ENCODE measurements around the gene PNLIPRP2.

Gene PNLIPRP2

DNA sequence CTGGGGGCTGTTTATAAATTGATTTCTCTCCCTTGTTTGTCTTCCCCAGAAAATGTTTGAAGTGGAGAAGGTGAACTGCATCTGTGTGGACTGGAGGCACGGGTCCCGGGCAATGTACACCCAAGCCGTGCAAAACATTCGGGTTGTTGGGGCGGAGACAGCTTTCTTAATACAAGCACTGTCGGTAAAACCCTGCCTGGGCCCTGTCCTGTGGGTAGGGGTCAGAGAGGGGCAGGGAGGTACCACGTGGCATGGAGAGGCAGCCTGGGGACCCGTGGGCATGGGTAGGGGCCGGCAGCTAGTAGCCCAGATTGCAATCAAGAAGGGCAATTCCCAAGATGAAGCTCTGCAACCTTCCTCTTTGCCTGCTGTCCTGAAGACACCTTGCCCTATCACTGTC is 6.1 kb downstream of the PNLIPRP2 start:
- no peaks in the 10 kb centered on the region for H3K27me3 ChIP-seq (replicated peaks)
- no peak overlapping the region for H3K27ac ChIP-seq
- in situ Hi-C loops (cut with HindIII; ENCODE audit: low pct_ligation_motif_present, low sequenced_read_pairs): no loop called here
- no peak overlapping the region for H3K4me3 ChIP-seq (ENCODE audit: low read depth, low read length)
- no peak for DNase-seq
- no peaks in the 10 kb centered on the region for H3K36me3 ChIP-seq (replicated peaks)
- TF ChIP-seq, protein P1, sequence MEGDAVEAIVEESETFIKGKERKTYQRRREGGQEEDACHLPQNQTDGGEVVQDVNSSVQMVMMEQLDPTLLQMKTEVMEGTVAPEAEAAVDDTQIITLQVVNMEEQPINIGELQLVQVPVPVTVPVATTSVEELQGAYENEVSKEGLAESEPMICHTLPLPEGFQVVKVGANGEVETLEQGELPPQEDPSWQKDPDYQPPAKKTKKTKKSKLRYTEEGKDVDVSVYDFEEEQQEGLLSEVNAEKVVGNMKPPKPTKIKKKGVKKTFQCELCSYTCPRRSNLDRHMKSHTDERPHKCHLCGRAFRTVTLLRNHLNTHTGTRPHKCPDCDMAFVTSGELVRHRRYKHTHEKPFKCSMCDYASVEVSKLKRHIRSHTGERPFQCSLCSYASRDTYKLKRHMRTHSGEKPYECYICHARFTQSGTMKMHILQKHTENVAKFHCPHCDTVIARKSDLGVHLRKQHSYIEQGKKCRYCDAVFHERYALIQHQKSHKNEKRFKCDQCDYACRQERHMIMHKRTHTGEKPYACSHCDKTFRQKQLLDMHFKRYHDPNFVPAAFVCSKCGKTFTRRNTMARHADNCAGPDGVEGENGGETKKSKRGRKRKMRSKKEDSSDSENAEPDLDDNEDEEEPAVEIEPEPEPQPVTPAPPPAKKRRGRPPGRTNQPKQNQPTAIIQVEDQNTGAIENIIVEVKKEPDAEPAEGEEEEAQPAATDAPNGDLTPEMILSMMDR (IDR thresholded peaks at IDR 0.05; ENCODE audit: low read depth, low read length, missing control alignments): no peak

DNA sequence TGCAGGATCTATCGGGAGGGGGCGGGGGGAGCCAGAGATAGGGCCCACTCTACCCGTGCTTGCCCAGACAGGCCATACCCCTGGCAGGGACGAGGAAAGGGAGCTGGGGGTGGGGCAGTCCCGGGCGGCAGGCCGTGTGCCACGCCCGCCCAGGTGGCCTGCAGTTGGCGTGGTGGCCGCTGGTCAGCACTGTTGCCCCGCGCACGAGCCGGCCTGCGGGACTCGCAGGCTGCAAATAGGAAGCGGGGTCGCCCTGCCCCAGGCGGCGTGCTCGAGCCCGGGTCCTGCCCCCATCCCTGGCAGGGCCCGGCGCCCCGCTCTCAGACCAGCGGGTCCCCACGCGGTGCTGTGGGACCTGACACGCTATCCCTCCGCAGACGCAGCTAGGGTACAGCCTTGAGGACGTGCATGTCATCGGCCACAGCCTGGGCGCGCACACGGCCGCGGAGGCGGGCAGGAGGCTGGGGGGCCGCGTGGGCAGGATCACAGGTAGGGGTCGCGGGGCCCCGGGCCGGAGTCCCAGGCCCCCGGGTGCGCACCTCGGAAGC is 6.7 kb downstream of the PNLIPRP2 start:
- in situ Hi-C loops (cut with HindIII; ENCODE audit: low pct_ligation_motif_present, low sequenced_read_pairs): no loop called here
- DNase-seq: no peak
- Histone ChIP-seq H3K27me3 (replicated peaks) (no peaks in the 10 kb centered on the region), H3K36me3 (replicated peaks) (no peaks in the 10 kb centered on the region), H3K27ac (no peak overlapping the region), H3K4me3 (ENCODE audit: low read depth, low read length) (no peak overlapping the region)
- TF ChIP-seq, protein P1 (IDR thresholded peaks at IDR 0.05; ENCODE audit: low read depth, low read length, missing control alignments): peak; percentile 17

GRCh38 chr10:116629340-116629739 is 8.6 kb downstream of the PNLIPRP2 start:
- Histone ChIP-seq H3K27ac (no peak overlapping the region), H3K36me3 (replicated peaks) (no peaks in the 10 kb centered on the region), H3K27me3 (replicated peaks) (no peaks in the 10 kb centered on the region), H3K4me3 (ENCODE audit: low read depth, low read length) (no peak overlapping the region)
- in situ Hi-C loops (cut with HindIII; ENCODE audit: low pct_ligation_motif_present, low sequenced_read_pairs): no loop called here
- no peak for DNase-seq
- TF ChIP-seq, protein P1 (IDR thresholded peaks at IDR 0.05; ENCODE audit: low read depth, low read length, missing control alignments): no peak

DNA sequence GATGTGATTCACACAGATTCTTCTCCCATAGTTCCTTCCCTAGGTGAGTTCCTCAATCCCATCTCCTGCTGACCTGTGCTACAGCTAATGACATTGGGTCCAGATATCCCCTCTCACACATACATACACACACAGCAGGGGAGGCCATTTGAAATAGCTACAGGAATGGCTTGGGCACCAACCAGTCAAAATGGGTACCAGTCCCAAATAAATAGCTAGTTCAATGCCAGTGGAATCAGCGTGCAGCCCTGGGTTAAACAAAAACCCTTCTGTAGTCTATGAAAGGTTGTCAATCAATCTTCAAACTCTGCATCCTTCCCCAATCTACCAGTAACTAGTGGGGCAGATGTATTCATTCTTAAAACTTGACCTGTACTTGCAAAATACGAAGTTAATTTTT is 9.3 kb downstream of the PNLIPRP2 start:
- in situ Hi-C loops (cut with HindIII; ENCODE audit: low pct_ligation_motif_present, low sequenced_read_pairs): no loop called here
- TF ChIP-seq, protein P1 (IDR thresholded peaks at IDR 0.05; ENCODE audit: low read depth, low read length, missing control alignments): no peak
- Histone ChIP-seq H3K27me3 (replicated peaks) (no peaks in the 10 kb centered on the region), H3K4me3 (ENCODE audit: low read depth, low read length) (no peak overlapping the region), H3K27ac (no peak overlapping the region), H3K36me3 (replicated peaks) (no peaks in the 10 kb centered on the region)
- DNase-seq: no peak

DNA sequence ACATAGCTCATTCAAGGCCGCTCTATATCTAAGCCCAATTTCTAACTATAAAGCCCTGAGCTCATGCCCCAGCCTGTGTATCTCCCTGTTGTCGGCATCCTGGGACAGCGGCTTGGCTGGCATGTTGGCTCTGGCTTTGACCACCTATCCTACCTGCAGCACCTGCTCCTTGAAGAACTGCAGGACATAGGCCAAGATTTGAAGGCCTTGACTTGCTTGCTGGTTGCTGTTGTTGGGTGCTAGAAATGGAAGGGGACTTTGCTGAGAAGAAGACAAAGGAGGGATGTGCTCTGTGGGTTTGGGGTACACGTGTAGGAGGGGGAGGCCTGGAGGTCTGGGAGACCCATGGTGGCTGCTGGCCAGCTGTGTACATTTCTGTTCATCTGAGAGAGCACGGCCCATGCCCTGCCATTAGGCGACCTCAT is 11.1 kb downstream of the PNLIPRP2 start:
- DNase-seq: no peak
- H3K4me3 ChIP-seq (ENCODE audit: low read depth, low read length): no peak overlapping the region
- in situ Hi-C loops (cut with HindIII; ENCODE audit: low pct_ligation_motif_present, low sequenced_read_pairs): no loop called here
- TF ChIP-seq, protein P1 (IDR thresholded peaks at IDR 0.05; ENCODE audit: low read depth, low read length, missing control alignments): no peak
- H3K27ac ChIP-seq: no peak overlapping the region
- no peaks in the 10 kb centered on the region for H3K36me3 ChIP-seq (replicated peaks)
- H3K27me3 ChIP-seq (replicated peaks): no peaks in the 10 kb centered on the region

GRCh38 chr10:116632596-116633215 is 12.0 kb downstream of the PNLIPRP2 start:
- no peak for DNase-seq
- H3K36me3 ChIP-seq (replicated peaks): no peaks in the 10 kb centered on the region
- H3K27me3 ChIP-seq (replicated peaks): no peaks in the 10 kb centered on the region
- no peak overlapping the region for H3K4me3 ChIP-seq (ENCODE audit: low read depth, low read length)
- in situ Hi-C loops (cut with HindIII; ENCODE audit: low pct_ligation_motif_present, low sequenced_read_pairs): no loop called here
- TF ChIP-seq, protein P1 (IDR thresholded peaks at IDR 0.05; ENCODE audit: low read depth, low read length, missing control alignments): no peak
- H3K27ac ChIP-seq: no peak overlapping the region
